Fibroblast of upper back skin (primary cell): ENCODE results near the gene ACTBL2.

Source experiments
- DNase-seq: peaks from one replicate; pipeline ENCODE4 v3.0.0-alpha.2; 2013

Gene ACTBL2

GRCh38 chr5:57448287-57448686 lies 34.3 kb downstream of the ACTBL2 start:
- DNase-seq, result no peak

- peak; percentile 87 for DNase-seq
Observed at GRCh38 chr5:57447658-57448057, 35.0 kb downstream of the ACTBL2 start.

- no peak for DNase-seq
Observed at GRCh38 chr5:57446966-57447365, 35.6 kb downstream of the ACTBL2 start.

- peak; percentile 66 for DNase-seq
Observed at GRCh38 chr5:57445705-57446037, 36.9 kb downstream of the ACTBL2 start.

- DNase-seq, result no peak
Observed at GRCh38 chr5:57445006-57445704, 37.5 kb downstream of the ACTBL2 start.

- DNase-seq, result peak; percentile 99
Observed at GRCh38 chr5:57442080-57442839, 40.4 kb downstream of the ACTBL2 start.

- peak; percentile 99 for DNase-seq
Observed at GRCh38 chr5:57441557-57441956, 41.1 kb downstream of the ACTBL2 start.

- no peak for DNase-seq
Observed at GRCh38 chr5:57439601-57440000, 43.0 kb downstream of the ACTBL2 start.

GRCh38 chr5:57437976-57438805 lies 44.4 kb downstream of the ACTBL2 start:
- peak; percentile 65 for DNase-seq

GRCh38 chr5:57436586-57436985 lies 46.0 kb downstream of the ACTBL2 start:
- DNase-seq, result no peak

GRCh38 chr5:57435701-57436134 lies 46.9 kb downstream of the ACTBL2 start:
- peak; percentile 94 for DNase-seq

GRCh38 chr5:57434683-57435082 lies 47.9 kb downstream of the ACTBL2 start:
- no peak for DNase-seq

GRCh38 chr5:57434227-57434640 lies 48.4 kb downstream of the ACTBL2 start:
- peak; percentile 90 for DNase-seq

GRCh38 chr5:57432876-57433275 lies 49.7 kb downstream of the ACTBL2 start:
- DNase-seq, result no peak

GRCh38 chr5:57431759-57432158 lies 50.9 kb downstream of the ACTBL2 start:
- DNase-seq, result no peak
